Measurements from ENCODE around the gene USP11.

USP11 gene

DNA sequence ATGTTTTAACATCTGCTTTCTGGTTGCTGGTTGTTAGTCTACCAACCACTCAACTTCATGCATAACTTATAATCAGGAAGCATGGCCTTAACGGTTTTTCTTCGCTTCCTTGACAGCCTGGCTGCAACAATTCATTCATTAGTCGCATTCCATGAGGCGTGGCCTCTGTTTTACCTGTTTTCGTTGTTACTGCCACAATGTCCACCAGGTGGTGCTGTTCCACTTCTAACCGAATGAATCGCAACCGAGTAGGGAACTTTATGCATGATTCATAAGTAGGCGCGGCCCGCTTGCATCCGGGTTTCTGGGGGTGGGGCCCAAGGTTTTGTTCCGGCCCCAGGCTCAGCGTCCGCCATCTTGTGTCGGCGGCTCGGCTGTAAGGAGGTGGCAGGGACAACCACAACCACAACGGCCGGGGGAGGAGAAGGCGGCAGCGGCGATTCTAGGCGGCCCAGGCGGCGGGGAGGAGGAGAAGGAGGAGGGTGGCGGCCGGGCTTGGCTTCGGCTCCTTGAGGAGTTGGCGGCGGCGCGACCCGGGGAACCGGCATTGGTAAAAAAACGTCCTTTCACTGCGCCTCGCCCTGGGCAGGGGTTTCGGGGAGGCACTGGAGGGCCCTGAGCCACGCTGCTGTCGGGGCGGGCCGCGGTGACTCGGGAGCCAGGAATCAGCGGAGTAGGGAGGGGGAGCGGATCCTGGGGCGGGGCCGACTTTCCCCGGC is 39.2 kb upstream of the USP11 start, which contains the start of gene UBA1:
Gene UBA1 (plus strand): TSS at position 355 of the 719 bp plus-strand sequence. CDS start 4,974 bp downstream, outside the sequence.
- Histone ChIP-seq H3K9me3 (ENCODE audit: severe bottlenecking) (no peaks in the 10 kb centered on the region), H3K36me3 (ENCODE audit: low read depth) (peaks cover 38% of the 10 kb centered on the region), H3K27me3 (ENCODE audit: insufficient read depth, poor library complexity, severe bottlenecking) (no peaks in the 10 kb centered on the region), H3K27ac (ENCODE audit: poor library complexity, severe bottlenecking) (peak within 1 kb of the TSS; percentile 65), H3K4me3 (ENCODE audit: severe bottlenecking) (peak within 1 kb of the TSS; percentile 95), H3K4me1 (ENCODE audit: insufficient read depth, poor library complexity, severe bottlenecking) (peaks cover 9% of the 10 kb centered on the region)
- TF ChIP-seq, protein P1, sequence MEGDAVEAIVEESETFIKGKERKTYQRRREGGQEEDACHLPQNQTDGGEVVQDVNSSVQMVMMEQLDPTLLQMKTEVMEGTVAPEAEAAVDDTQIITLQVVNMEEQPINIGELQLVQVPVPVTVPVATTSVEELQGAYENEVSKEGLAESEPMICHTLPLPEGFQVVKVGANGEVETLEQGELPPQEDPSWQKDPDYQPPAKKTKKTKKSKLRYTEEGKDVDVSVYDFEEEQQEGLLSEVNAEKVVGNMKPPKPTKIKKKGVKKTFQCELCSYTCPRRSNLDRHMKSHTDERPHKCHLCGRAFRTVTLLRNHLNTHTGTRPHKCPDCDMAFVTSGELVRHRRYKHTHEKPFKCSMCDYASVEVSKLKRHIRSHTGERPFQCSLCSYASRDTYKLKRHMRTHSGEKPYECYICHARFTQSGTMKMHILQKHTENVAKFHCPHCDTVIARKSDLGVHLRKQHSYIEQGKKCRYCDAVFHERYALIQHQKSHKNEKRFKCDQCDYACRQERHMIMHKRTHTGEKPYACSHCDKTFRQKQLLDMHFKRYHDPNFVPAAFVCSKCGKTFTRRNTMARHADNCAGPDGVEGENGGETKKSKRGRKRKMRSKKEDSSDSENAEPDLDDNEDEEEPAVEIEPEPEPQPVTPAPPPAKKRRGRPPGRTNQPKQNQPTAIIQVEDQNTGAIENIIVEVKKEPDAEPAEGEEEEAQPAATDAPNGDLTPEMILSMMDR (IDR thresholded peaks at IDR 0.05; ENCODE audit: poor library complexity, severe bottlenecking): peak; percentile 70
- DNase-seq (ENCODE audit: low spot score) (peak; percentile 84), ATAC-seq (ENCODE audit: low read depth) (peak; percentile 54)

- Histone ChIP-seq H3K27me3 (ENCODE audit: insufficient read depth, poor library complexity, severe bottlenecking) (no peaks in the 10 kb centered on the region), H3K27ac (ENCODE audit: poor library complexity, severe bottlenecking) (peak overlapping the region; percentile 65), H3K4me3 (ENCODE audit: severe bottlenecking) (peak overlapping the region; percentile 95), H3K9me3 (ENCODE audit: severe bottlenecking) (no peaks in the 10 kb centered on the region), H3K36me3 (ENCODE audit: low read depth) (peaks cover 45% of the 10 kb centered on the region), H3K4me1 (ENCODE audit: insufficient read depth, poor library complexity, severe bottlenecking) (peaks cover 9% of the 10 kb centered on the region)
- ATAC-seq (ENCODE audit: low read depth) (no peak), DNase-seq (ENCODE audit: low spot score) (no peak)
- TF ChIP-seq, protein P1 (IDR thresholded peaks at IDR 0.05; ENCODE audit: poor library complexity, severe bottlenecking): no peak
These were observed 38.5 kb upstream of the USP11 start for GRCh38 chrX:47194194-47194787.

DNA sequence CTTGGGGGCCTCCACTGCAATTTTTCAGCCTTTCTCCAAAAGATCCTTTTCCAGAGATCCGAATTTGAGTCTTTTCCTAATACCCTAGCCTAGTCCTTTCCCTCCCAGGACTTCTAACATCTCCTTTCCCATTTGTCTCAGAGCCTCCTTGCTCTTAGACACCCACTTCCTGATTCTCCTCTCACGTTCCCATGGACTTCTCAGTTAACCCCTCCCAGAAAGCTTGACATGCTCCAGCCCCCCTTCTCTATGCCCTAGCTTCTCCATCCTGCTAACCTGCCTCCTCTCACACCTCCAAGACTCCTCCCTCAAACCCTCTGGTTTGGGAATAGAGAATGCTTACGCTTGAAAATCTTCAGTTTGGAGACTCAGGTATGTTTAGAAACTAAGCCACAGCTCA is 36.7 kb upstream of the USP11 start:
- no peak for DNase-seq (ENCODE audit: low spot score)
- H3K27me3 ChIP-seq (ENCODE audit: insufficient read depth, poor library complexity, severe bottlenecking): no peaks in the 10 kb centered on the region
- H3K36me3 ChIP-seq (ENCODE audit: low read depth): peaks cover 61% of the 10 kb centered on the region
- TF ChIP-seq, protein P1 (IDR thresholded peaks at IDR 0.05; ENCODE audit: poor library complexity, severe bottlenecking): no peak
- ATAC-seq (ENCODE audit: low read depth): no peak
- no peaks in the 10 kb centered on the region for H3K9me3 ChIP-seq (ENCODE audit: severe bottlenecking)
- no peak overlapping the region for H3K4me3 ChIP-seq (ENCODE audit: severe bottlenecking)
- H3K4me1 ChIP-seq (ENCODE audit: insufficient read depth, poor library complexity, severe bottlenecking): peaks cover 9% of the 10 kb centered on the region
- no peak overlapping the region for H3K27ac ChIP-seq (ENCODE audit: poor library complexity, severe bottlenecking)

DNA sequence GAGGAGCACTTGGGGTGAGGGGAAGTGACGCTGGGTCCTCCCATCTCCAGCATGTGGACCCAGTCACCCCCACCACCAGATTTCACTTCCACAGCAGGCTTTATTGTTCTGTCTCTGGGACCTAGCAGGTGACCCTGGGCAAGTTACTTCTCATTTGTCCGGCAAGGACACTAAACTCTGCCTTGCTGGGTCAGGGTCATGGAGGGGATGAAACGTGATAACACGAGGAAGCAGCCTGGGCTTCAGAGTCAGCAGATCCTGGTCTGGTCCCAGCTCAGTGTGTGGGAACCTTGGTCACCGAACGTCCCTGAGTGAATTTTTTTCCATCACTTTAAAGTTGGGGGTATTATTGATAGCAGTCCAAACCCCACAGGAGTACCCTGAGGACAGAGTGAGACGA is 35.3 kb upstream of the USP11 start:
- Histone ChIP-seq H3K27ac (ENCODE audit: poor library complexity, severe bottlenecking) (no peak overlapping the region), H3K27me3 (ENCODE audit: insufficient read depth, poor library complexity, severe bottlenecking) (no peaks in the 10 kb centered on the region), H3K36me3 (ENCODE audit: low read depth) (peaks cover 74% of the 10 kb centered on the region), H3K4me1 (ENCODE audit: insufficient read depth, poor library complexity, severe bottlenecking) (peaks cover 8% of the 10 kb centered on the region), H3K4me3 (ENCODE audit: severe bottlenecking) (no peak overlapping the region), H3K9me3 (ENCODE audit: severe bottlenecking) (no peaks in the 10 kb centered on the region)
- TF ChIP-seq, protein P1 (IDR thresholded peaks at IDR 0.05; ENCODE audit: poor library complexity, severe bottlenecking): no peak
- ATAC-seq (ENCODE audit: low read depth) (no peak), DNase-seq (ENCODE audit: low spot score) (no peak)
